Activated CD4-positive, alpha-beta T cell treated with anti-CD3 and anti-CD28 coated beads, Interleukin-10, Interleukin-2, amounts not matched to agents 100 ng/mL and 50 ng/mL, durations not matched to agents 16 hours and 8 hours (primary cell): ENCODE results near the gene NOC4L.
"Not testable (repeated sequence)": the region's sequence is repeated elsewhere in the genome, so short reads cannot be mapped to it uniquely, and the experiment has no call there.

Source experiments
- DNase-seq: peaks from one replicate; pipeline ENCODE4 v3.0.0-alpha.2; 2020

Gene NOC4L

GRCh38 chr12:132124766-132125425 is 19.4 kb upstream of the NOC4L start:
- DNase-seq, result no peak

GRCh38 chr12:132125736-132126135 is 18.5 kb upstream of the NOC4L start:
- no peak for DNase-seq

- DNase-seq, result no peak
Measured at GRCh38 chr12:132127041-132127440, 17.2 kb upstream of the NOC4L start.

GRCh38 chr12:132129007-132129406 is 15.2 kb upstream of the NOC4L start:
- DNase-seq, result no peak

- no peak for DNase-seq
Measured at GRCh38 chr12:132130690-132131089, 13.6 kb upstream of the NOC4L start.

GRCh38 chr12:132131229-132131628 is 13.0 kb upstream of the NOC4L start:
- no peak for DNase-seq

- DNase-seq, result no peak
Measured at GRCh38 chr12:132131952-132132351, 12.3 kb upstream of the NOC4L start.

- no peak for DNase-seq
Measured at GRCh38 chr12:132132609-132133430, 11.4 kb upstream of the NOC4L start.

GRCh38 chr12:132133952-132134652 is 10.2 kb upstream of the NOC4L start:
- no peak for DNase-seq

GRCh38 chr12:132134653-132135183 is 9.5 kb upstream of the NOC4L start:
- not testable (repeated sequence) for DNase-seq

- DNase-seq, result not testable (repeated sequence)
Measured at GRCh38 chr12:132136226-132136625, 8.0 kb upstream of the NOC4L start.

- no peak for DNase-seq
Measured at GRCh38 chr12:132137483-132138125, 6.7 kb upstream of the NOC4L start.

- DNase-seq, result no peak
Measured at GRCh38 chr12:132138941-132139871, 5.1 kb upstream of the NOC4L start.

GRCh38 chr12:132139912-132140311 is 4.3 kb upstream of the NOC4L start:
- DNase-seq, result no peak

- no peak for DNase-seq
Measured at GRCh38 chr12:132140501-132140900, 3.8 kb upstream of the NOC4L start.

GRCh38 chr12:132140918-132141841 is 3.1 kb upstream of the NOC4L start:
- no peak for DNase-seq

GRCh38 chr12:132141976-132142678 is 2.1 kb upstream of the NOC4L start:
- no peak for DNase-seq

- no peak for DNase-seq
Measured at GRCh38 chr12:132142679-132143335, 1.4 kb upstream of the NOC4L start.

GRCh38 chr12:132143336-132144071 is 753 bp upstream of the NOC4L start:
- DNase-seq, result no peak
